Measurements from ENCODE around the gene SPIRE2.
"Not testable (repeated sequence)": the region's sequence is repeated elsewhere in the genome, so short reads cannot be mapped to it uniquely, and the experiment has no call there.

Gene SPIRE2

DNA sequence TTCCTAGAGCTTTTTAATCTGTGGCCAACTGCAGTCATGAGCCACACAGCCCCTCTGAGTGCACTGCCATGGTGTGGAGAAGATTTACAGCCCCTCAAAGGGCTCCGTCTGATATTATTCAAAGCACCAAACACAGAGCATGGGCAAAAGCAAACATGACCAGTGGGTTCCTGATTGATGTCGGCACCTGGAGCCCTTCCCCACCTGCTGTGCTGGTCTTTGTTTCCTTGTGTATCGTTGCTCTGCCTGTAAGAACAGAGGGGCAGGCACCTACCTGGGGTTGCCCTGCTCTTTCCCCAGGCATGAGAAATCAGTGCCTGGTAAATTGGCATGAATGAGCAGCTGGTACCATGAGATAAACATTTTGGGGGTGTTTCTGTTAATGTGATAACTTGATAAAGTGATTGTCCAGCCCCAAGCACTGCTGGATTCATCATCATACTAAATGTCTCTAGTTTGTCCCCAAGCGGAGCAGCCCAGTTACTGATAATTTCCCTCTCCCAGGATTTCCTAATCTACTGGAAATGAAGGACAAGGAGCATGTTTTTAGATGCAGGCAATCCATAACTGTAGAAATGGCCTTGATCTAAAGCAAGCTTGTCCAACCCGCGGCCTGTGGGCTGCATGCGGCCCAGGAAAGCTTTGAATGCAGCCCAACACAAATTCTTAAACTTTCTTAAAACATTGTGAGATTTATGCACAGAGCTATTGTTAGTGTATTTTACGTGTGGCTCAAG lies 5.0 kb upstream of the SPIRE2 start:
- no peak for DNase-seq (ENCODE audit: low spot score)
- in situ Hi-C loops (cut with MboI; ENCODE audit: low sequenced_read_pairs, unreplicated experiment): no loop called here
- no peak for TF ChIP-seq CTCF (IDR thresholded peaks at IDR 0.05; ENCODE audit: borderline replicate concordance, control extremely low read depth, extremely low read depth, insufficient read depth, missing control alignments)

GRCh38 chr16:89823824-89824148 lies 4.5 kb upstream of the SPIRE2 start:
- in situ Hi-C loops (cut with MboI; ENCODE audit: low sequenced_read_pairs, unreplicated experiment); DNase-seq (ENCODE audit: low spot score): not testable (repeated sequence)

GRCh38 chr16:89826531-89827382 lies 1.5 kb upstream of the SPIRE2 start:
- no peak for DNase-seq (ENCODE audit: low spot score)
- TF ChIP-seq CTCF (IDR thresholded peaks at IDR 0.05; ENCODE audit: borderline replicate concordance, control extremely low read depth, extremely low read depth, insufficient read depth, missing control alignments): no peak
- in situ Hi-C loops (cut with MboI; ENCODE audit: low sequenced_read_pairs, unreplicated experiment): no loop called here

DNA sequence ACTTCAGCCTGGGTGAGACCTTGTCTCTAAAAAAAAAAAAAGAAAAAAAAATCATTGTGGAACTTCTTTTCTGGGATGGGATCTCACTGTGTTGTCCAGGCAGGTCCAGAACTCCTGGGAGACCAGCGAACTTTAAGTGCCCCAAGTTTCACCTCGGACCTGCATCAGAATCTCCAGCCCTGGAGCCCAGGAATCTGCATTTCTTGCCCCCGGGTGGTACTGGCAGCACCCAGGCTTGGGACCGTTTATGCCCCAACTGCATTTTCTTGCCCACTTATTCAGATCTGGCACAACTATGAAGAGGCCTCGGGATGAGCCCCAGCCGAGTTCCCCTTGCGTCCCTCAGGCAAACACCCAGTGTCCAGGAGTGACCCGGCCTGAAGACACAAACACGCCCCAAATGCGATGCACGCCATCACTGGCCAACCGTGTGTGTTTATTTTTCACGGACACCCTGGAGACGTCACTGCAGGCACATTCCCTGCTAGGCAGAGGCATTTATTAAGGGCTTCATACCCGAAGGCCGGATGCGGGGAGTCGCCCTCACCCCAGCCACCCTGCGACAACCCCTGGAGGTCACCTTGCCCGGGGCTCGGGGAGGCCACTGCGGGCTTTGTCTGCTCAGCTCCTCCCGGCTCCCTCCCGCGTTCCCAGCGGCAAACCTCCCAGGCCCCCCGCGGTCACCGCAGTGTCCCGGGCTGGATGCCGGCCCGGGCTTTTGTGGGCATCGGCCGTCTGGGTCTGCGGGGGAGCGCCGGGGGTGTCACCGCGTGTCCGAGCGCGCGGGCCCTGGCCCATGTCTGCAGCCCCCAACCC lies 684 bp upstream of the SPIRE2 start:
- DNase-seq (ENCODE audit: low spot score): no peak
- in situ Hi-C loops (cut with MboI; ENCODE audit: low sequenced_read_pairs, unreplicated experiment): no loop called here
- TF ChIP-seq CTCF (IDR thresholded peaks at IDR 0.05; ENCODE audit: borderline replicate concordance, control extremely low read depth, extremely low read depth, insufficient read depth, missing control alignments): no peak

GRCh38 chr16:89828870-89829629 lies 775 bp downstream of the SPIRE2 start:
- in situ Hi-C loops (cut with MboI; ENCODE audit: low sequenced_read_pairs, unreplicated experiment): no loop called here
- no peak for TF ChIP-seq CTCF (IDR thresholded peaks at IDR 0.05; ENCODE audit: borderline replicate concordance, control extremely low read depth, extremely low read depth, insufficient read depth, missing control alignments)
- no peak for DNase-seq (ENCODE audit: low spot score)

DNA sequence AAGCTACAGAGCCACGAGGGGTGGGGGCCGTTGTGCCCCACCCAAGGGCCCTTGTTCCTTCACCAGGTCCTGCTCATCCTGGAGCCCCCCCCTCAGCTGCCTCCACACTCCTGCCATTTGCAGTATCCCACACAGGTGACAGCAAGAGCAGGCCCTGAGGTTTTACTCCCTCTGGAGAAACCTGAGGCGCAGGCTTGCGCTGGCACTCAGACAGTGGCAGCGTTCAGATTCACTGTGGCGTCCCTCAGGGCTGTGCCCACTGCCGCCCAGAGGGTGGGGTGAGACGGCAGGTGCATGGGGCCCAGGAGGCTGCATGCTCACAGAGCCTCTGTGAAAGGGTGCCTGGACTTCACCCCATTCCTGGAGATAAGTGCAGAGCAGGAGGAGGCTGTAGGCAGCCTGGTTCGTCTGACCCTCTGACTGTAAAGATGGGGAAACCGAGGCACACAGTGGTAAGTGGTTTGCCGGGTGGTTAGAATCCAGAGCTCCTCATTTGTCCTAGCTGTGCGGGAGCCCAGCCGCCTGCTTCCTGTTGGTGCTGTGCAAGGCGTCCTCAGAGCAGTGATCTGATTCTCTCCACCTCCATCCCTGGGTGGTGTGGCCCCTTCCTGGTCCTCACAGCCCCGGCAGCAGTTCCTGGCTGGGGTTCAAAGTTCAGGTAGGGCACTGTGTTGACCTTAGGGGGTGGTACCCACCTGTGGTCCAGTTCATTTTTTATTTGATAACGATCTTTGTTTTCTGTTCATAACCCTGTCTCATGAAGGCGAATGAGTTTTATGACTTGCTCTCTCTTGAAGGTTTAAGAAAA lies 1.6 kb downstream of the SPIRE2 start:
- no peak for DNase-seq (ENCODE audit: low spot score)
- no peak for TF ChIP-seq CTCF (IDR thresholded peaks at IDR 0.05; ENCODE audit: borderline replicate concordance, control extremely low read depth, extremely low read depth, insufficient read depth, missing control alignments)
- in situ Hi-C loops (cut with MboI; ENCODE audit: low sequenced_read_pairs, unreplicated experiment): no loop called here

Measured in GM13976 (cell line).